ELF-1 (cell line): ENCODE results near the gene FMN1.

Experiments used
- DNase-seq: peaks from one replicate; pipeline ENCODE4 v3.0.0-alpha.2; 2016; ENCODE audit warnings: low read depth, low spot score

Gene FMN1

DNA sequence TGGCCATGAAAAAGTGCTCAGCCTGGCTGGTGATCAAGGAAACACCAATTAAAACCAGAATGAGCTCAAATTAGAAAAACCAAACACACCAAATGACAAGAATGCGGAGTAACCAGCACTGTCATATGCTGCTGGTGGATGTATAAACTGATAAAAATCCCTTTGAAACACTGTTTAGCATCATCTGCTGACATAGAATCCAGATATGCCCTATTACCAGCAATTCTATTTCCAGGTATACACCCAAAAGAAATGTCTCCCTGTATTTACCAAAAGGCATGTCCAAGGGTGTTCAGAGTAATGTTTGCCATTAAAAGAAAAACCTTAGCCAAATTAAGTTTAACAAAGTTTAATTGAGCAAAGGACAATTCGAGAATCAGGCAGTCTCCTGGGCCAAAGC, 138.6 kb downstream of the FMN1 start:
- no peak for DNase-seq

DNA sequence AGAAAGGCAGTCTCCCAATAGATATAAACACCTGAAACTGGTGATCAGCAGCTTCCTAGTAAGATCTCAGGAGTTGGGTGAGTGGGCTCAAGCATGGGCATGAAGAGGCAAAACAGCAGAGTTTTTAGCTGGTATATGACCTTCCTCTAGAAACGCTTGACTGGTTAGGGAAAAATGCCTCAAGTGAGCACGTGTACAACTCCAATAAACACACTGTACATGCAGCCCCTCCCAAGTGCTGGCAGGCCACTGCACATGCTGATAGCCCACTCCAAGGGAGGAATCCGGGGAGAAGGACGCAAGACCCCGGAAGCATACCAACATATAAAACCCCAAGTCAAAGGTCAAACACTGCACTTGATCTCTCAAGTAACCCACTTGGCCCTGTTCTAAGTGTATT, 143.0 kb downstream of the FMN1 start:
- DNase-seq = no peak

DNA sequence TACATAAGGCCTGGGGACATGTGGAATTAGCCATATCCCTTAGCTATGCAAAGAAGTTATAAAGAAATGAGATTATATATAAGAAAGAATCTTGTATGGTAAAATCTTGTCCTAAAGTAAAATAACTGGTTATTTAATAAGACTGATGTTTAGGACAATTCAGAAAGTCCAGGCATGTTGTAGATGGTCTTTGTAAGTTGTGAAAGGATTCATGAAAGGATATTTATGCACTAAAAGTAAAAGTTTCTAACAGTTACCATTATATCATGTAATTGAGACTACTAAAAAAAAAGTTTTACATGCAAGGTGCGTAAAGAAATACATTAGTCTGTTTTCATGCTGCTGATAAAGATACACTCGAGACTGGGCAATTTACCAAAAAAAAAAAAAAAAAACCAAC, 146.3 kb downstream of the FMN1 start:
- no peak for DNase-seq

DNA sequence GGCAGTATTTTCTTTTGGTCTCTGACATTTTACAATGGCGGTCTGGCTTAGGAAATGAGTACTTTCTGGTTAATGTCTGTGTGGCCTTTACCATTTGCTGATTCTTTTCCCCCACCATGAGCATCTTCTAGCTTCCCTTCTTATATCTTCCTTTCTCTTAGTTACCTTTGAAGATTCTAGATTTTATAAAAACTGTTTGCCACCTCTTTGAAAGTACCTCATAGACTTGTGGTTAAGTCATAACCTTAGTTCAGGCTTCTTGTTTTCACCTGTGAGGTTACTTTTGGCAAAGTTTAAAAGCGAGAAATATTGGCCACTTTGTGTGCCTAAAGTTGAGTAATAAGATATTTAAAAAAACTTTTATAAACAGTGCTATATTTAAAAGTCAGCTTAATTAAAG, 147.4 kb downstream of the FMN1 start:
- DNase-seq = no peak

DNA sequence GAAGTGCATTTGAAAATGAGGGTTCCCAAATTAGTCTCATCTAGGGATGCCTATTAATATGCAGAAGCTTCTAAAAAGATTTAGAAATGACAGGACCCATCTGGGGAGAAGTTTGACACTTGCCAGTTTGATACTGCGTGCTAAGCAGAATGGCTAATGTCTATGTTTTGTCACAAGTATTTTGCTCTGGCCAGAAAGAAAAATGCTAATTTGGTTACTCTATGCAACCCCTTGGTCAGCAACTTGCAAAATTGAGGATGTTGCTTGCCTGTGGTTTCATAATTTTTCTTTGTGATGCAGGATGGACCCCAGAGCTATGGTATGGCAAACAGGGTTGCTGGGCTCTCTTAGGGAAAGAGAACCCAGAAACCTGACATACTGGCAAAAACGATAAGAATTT, 148.2 kb downstream of the FMN1 start:
- no peak for DNase-seq

DNA sequence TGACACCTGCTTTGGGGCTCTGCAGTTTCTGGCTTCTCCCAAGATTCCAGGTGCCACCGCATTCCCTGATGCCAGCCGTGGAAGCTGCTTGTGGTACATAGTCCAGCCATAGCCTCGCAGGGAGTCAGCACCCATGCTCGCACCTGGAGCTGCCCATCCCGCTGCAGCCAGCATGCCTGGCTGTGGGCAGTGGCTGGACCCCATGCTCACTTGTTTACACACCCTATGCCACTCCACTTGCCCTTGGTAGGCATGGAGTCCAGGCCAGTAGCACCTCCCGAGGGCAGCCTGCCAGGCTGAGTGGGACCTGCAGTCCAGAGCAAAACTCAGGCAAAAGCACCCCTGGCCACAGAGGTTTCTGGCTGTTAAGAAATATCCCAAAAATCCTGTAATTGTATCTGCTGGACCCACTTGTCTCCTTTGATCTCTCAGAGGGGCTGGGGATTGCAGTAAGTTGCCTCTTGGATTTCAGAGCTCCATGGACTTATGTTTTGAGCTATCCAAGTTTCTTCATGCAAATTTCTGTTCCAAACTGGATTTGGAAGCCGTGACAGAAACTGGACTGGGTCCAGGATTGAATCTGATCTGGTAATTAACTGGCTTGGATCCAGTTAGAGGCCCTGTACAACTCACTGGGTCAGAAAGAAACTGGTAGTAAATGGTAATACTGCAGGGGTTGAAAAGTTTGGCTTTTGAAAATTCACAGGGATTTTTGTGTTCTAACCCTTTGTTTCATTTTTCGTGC, 149.3 kb downstream of the FMN1 start:
- DNase-seq = no peak

DNA sequence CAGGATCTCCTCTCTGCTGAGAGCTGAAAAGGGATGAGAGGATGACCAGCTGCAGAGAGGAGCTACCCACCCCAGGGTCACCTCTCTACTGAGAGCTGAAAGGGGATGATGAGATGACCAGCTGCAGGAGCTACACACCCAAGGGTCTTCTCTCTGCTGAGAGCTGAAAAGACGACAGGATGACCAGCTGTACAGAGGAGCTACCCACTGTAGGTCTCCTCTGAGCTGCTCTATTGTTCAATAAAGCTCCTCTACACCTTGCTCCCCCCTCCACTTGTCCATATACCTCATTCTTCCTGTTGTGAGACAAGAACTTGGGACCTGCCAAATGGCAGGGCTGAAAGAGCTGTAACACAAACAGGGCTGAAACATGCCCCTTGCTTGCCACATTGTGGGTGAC, 149.9 kb downstream of the FMN1 start:
- DNase-seq = no peak

DNA sequence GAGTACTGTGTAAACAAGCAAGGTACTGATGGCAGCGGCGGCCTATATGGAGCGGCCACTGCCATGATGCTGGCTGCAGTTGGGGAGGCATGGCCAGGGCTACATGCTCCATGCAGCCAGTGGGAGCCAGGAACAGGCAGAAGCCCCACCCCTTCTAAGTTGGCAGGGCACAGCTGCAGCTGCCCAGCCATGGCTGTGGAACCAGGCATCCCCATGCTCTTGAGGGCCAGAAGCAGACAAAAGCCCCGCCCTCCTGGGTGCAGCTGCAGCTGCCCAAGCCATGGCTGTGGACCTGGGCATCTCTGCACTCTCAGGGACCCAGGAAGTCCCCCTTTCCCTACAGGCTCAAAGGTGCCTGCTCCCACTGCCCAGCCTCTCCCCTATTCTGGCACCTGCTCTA, 150.9 kb downstream of the FMN1 start:
- DNase-seq = no peak

DNA sequence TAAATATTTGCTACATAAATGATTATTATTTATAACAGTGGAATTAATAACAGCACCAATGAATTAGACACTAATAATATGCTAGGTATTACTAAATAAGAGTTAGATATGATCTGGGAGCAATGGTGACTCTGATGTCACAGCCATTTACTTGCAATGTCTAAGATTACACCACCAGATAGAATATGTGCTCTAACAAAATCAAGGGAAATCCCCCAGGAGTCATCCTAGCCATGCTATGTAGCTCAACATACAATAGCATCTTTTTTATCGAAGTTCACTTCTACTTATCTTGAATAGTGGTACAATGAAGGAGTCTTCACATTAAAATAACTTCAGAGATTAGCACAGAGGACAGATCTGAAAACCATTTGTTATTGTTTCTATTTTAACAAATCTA, 154.0 kb downstream of the FMN1 start:
- DNase-seq = no peak

DNA sequence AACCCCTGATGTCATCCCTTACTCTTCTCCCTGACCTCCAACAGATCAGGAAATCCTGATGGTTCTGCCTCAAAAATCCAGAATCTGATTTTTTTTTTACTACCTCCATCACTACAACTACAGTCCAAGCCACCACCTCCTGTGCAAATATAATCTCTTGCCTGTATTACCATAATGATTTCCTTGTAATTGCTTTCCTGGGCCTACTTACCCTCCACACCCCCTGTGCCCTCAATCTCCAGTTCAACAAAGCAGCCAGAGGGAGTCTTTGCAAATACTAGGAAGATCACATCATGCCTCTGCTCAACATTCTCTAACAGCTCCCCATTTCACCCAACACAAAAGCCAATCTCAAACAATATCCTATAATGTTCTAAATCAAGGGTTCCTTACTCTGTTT, 159.9 kb downstream of the FMN1 start:
- DNase-seq = no peak

DNA sequence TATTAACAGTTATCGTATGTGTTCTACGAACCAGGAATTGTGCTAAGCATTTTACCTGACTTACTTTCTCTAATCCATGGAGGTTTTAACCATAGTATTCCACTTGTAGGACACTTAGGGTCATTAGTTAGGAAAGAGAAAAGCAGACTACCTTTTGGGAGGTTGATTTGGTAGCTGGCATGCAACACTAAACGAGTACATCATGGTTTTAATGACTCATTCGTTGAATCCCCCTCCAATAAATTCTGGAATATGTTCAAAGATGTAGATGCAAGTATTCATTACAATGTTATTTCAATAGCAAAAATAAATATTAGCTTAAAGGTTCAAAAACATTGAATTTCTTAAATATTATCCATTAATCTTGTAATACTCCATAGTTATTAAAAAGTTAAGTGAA, 162.5 kb downstream of the FMN1 start:
- no peak for DNase-seq

DNA sequence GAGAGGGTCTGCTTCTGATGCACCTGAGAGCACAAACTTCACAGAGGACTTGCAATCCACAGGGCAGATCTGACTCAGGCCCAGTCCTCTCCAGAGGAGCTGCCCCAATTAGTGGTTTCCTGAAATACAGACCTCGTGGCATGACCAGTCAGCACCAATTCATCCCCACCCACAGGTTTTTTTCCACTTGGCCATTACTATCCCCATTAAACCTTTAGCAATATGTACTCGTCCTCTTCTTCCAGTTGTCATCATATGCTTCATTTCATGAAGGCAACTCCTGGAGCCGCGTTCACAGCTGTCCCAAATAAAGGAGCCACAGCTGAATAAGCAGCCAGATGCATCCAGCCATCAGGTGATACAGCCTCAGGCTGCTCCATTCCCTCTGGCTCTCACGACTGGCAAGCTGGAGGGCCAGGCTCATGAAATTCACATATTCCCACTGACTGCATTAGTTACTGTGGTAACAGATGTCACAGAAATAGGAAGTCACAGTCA, 163.1 kb downstream of the FMN1 start:
- DNase-seq = peak; percentile 8

DNA sequence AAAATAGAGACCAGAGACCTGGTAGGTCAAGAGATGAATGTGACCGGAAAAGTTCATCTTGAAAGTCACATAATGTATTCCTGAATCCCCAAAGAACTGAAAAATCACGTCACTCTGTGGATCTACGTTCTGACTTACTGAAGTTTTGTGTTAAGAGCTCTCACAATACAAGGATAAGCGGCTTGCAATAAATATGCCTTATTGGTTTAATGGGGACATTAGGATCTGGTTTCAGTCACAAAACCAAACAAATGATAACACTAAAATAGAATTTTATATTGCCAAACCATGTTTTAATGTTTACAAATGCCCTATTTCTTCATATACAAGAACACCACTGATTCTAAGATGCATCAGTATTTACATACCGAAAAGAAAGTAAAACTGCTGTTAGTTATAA, 164.2 kb downstream of the FMN1 start:
- no peak for DNase-seq

DNA sequence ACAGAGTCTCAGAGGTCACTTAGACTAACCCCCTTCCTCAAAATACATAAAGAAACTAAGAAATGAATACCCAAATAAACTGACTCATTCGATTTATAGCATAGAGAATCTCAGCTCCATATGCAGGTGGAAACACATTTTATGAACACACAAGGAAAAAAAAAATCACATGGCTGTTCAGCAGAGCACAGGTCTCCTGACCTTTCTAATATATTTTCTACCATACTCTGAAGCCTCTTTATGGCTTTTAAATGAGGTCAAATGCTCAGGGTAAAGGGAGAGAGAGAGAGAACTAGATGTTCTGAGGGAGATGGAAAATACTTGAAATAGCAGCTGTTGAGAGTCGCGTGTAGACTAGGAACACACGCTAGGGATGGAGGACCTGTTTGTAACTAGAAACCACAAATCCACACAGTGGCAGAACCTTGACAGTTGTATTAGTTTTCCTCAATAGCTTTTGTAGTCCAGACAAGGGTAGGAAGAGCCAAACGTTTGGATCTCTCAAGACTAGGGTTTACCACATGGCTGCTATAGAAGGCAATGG, 165.3 kb downstream of the FMN1 start:
- DNase-seq = no peak

DNA sequence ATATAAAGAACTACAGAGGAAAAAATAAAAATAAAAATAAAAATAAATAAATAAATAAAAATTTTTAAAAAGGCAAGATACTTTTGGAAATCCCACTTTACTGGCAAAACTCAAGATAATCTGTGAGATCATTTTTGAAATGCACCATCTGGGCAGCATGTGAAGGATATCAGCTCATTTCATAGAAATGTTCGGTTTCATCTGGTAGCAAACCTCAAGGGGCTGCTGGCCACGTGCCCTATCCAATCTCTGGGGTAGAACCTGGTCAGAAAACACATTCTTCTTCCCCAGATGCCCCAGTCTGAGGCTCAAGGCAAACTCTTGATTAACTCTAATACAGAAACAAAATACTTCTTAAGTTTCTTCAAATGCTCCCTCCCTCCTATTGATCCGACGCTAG, 166.0 kb downstream of the FMN1 start:
- DNase-seq = no peak

DNA sequence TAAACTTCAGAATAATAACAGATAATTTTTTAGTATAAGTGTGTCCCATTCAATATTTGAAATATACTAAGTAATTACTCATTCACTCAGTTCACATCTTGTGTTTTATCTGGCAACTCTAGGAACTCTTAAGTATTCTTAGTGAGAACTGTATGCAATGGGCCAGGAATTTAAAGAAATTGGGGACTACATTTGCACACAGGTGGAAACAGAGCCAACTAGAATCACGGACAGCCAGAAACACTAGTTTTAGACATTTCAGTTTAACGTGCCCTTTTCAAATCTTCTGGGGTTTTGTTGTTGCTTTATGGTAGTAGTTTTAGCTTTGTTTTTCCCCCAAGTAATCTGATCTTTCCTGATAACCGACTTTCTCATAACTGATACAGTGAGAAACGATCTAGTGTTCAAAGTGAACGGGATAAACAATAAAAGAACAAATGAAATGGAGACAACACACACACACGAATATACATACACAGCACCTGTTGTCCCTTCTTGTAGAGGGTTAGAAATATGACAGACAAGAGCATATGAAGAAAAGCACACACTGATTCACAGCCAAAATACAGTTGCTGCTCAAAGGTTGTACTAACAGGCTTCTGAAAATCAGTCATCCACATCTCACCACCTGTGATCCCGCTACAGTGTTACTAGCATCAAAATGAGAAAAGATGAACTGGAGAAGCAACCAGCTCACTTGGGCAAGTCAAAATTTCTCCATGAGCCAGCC, 167.0 kb downstream of the FMN1 start:
- no peak for DNase-seq

DNA sequence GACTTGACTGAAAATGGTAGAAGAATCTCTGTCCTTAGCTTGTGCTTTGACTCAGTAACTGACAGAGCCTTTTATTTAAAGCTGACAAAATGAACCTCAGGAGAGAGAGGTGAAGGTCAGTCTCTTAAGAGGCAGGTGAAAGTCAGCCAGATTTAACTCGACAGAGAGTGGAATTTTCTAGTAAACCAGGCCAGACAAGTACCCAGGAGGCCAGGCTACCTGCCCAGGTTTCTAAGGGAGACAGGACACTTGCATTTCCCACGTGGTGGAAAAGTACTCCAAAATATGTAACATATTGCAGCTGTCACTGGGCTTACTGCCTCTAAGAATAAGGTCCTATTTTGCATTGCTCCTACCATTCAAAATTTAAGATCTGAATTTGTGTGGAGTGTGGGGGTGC, 167.9 kb downstream of the FMN1 start:
- DNase-seq = no peak

DNA sequence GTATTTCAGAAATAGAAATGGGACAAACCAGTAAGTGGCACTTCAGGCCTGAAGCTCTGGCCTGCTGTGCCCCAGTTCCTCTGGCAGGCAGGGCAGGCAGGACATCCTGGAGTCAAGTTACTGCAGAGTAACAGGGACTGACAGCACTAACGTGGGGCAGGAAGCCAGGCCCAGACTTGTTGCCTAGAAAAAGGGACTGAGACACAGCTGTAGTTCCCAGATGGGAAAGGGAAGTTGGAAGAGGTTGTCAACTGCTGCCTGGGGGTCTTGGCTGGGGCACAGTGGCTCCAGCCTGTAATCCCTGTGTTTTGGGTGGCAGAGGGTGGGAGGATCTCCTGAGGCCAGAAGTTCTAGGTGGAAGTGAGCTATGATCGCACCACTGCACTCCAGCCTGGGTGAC, 171.9 kb downstream of the FMN1 start:
- peak; percentile 71 for DNase-seq

DNA sequence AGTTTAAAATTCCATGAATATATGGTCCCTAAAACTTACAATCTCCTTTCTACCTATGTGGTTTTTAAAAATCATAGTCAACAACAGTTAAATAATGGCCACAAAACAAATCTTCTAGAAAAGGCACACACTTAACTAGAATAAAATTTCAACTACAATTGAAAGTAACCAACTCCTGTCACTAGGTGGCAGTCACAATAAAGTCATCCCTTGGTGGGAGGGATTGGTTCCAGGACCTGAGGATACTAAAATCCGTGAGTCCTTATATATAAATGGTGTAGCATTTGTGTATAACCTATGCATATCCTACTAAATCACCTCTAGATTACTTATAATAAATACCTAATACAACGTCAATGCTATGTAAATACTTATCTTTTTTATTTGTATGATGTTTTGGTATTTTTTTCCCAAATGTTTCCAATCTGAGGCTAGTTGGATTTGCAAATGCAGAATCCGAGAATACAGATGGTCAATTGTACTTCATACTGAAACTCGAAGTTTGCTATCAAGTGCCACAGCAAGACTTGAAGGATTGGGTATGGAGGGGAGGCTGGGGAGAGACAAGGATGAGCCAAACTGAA, 172.6 kb downstream of the FMN1 start:
- no peak for DNase-seq

DNA sequence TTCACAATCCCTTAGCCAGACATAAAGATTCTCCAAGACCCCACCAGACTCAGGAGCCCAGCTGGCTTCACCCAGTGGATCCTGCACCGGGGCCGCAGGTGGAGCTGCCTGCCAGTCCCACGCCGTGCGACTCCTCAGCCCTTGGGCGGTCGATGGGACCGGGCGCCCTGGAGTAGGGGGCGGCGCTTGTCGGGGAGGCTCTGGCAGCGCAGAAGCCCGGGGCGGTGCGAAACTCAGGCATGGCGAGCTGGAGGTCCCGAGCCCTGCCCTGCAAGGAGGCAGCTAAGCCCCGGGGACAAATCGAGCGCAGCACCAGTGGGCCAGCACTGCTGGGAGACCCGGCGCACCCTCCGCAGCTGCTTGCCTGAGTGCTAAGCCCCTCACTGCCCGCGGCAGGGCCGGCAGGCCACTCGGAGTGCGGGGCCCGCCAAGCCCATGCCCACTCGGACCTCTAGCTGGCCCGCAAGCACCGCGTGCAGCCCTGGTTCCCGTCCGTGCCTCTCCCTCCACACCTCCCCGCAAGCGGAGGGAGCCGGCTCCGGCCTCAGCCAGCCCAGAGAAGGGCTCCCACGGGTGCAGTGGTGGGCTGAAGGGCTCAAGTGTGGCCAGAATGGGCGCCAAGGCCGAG, 175.0 kb downstream of the FMN1 start:
- no peak for DNase-seq

DNA sequence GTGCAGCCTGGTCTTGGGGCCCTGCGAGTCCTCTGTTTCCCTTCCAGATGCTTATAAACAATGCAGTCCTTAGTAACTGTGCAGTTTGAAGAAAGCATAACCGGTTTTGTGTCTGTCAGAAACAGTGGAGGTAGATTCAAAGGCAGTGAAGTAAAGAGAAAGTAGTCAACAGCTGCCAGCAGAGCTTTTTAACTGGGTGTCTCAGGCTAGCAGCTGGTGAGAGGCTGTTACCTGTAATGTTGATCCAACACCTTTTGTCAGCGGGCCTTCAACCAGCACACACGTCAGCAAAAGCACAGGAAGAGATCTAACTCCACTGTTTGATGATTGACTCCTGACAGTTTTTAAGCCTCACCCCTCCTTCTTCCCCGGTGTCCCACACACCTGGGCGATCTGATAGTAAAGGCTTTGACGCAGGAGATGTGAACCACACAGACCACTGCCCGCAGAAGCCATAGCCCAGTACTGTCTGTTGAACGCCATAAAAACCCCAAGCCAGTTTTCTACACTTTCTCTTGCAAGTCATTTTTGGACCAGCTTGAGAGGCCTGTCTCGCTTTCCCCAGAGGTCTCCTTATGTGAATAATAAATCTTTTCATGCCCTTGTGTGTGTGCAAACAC, 178.0 kb downstream of the FMN1 start:
- DNase-seq = no peak

DNA sequence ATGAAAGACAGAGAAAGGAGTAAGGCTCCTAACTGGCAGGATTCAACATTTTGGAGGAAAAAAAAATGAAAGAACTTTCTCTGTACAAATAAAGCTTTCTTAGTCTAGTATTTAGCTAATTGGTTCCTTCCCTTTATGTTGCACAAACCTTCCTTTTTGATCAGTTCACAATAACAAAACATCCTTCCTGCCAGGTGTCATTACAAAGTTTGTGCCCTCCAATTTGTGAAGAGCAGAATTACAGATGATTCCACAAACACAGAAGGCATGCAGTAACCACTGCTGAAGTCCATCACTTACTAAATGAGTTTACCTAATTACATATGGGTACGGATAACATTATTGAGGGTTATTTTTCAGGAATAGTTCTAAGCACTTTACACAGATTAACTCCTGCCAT, 179.9 kb downstream of the FMN1 start:
- DNase-seq = no peak
